Adrenal gland (tissue), 12 donors: ENCODE data around the gene ADAMTS12. TPM values are rescaled to one million over a fixed set of nuclear protein-coding genes. Genes with fewer than 3 reads are reported as not detected.

ENCODE experiments used
- DNase-seq, 7 donors: peaks; one replicate each; pipeline ENCODE4 v3.0.0-alpha.2; 2019 to 2020
- H3K27ac ChIP-seq, 5 donors: fragments of 200-600 bp; sonication (generic) in 4 of 5; 1 replicate in 3 of 5; 2 replicates in 2 of 5; pipeline versions ENCODE4 v1.5.1 to v1.8.0; 2016 to 2020; ENCODE audit warnings: mild to moderate bottlenecking in 1 of 5
- H3K27me3 ChIP-seq: fragments of 200-600 bp; 2 replicates; pipeline ENCODE4 v1.8.0; 2021
- H3K36me3 ChIP-seq, 2 donors: fragments of 200-600 bp; replicated peaks in 1 of 2; 1 replicate in 1 of 2; 2 replicates in 1 of 2; pipeline versions ENCODE4 v1.5.1 to v1.8.0; 2018 to 2022
- H3K4me1 ChIP-seq, 2 donors: fragments of 200-600 bp; replicated peaks in 1 of 2; 1 replicate in 1 of 2; 2 replicates in 1 of 2; pipeline versions ENCODE4 v1.5.1 to v1.8.0; 2018 to 2021
- H3K4me3 ChIP-seq, 4 donors: fragments of 200-600 bp; sonication (generic) in 3 of 4; one replicate each; pipeline ENCODE4 v1.5.1; 2016 to 2018
- H3K9me3 ChIP-seq, 3 donors: fragments of 200-600 bp; sonication (generic) in 1 of 3; replicated peaks in 1 of 3; 1 replicate in 2 of 3; 2 replicates in 1 of 3; pipeline versions ENCODE4 v1.5.1 to v1.8.0; 2016 to 2021
- CTCF ChIP-seq, 6 experiments: fragments of 450-650 bp in 4 of 6; fragments of 200-600 bp in 2 of 6; sonication (generic) in 1 of 6; IDR thresholded peaks; 1 replicate in 5 of 6; 2 replicates in 1 of 6; pipeline versions ENCODE4 v1.5.1 to v1.8.0; 2016 to 2021; ENCODE audit warnings: antibody characterized with exemption in 6 of 6, mild to moderate bottlenecking in 2 of 6, moderate library complexity in 1 of 6
- POLR2A ChIP-seq, 2 donors: fragments of 450-650 bp; IDR thresholded peaks; one replicate each; pipeline ENCODE4 v1.6.1; 2017; ENCODE audit warnings: antibody characterized with exemption in 2 of 2, mild to moderate bottlenecking in 2 of 2, moderate library complexity in 1 of 2
- WGBS, 4 donors: extraction: QIAGEN DNeasy Blood & Tissue Kit in 2 of 4; methylation state at CpG; one replicate each; pipeline versions ENCODE4 v1.1.5 to v1.1.7; 2013 to 2017; 5-methylcytosine and 5-hydroxymethylcytosine counted together
- intact Hi-C, 2 donors: fragments of 100-400 bp; cut with DNase I; formaldehyde crosslinking; loops; one replicate each; pipeline versions ENCODE4 v1.14.1 to v1.15.0; 2022 to 2023
- polyA plus RNA-seq, 3 donors: library from polyadenylated mRNA; stranded (reverse); fragments of 200-250 nt in 2 of 3; fragments of 350-450 nt in 1 of 3; fragmentation: Illumina TruSeq in 1 of 3; extraction: RNeasy Lipid Tissue Mini Kit (QIAGEN cat#74804) in 1 of 3; gene quantifications; one replicate each; pipeline ENCODE4 v1.2.3, GENCODE V29; 2013 to 2014
- total RNA-seq, 9 donors: library from RNA; depleted of rRNA in 4 of 9; stranded (reverse); fragments of >200 nt in 4 of 9; fragments of 120-200 nt in 1 of 9; fragmentation: NEBNext Ultra II Directional in 1 of 9; extraction: Animal tissue kit (Norgen Biotek cat#: 25700) in 1 of 9; gene quantifications; one replicate each; pipeline versions ENCODE4 v1.1.0 to v1.2.4, GENCODE V29; 2013 to 2023
- donor health status: healthy with polysubstance abuse.
- donor health status: Bipolar disorder and iron deficiency.
- donor health status: DM: yes; HTN: yes; CAD: no.
- donor health status: DM: no; HTN: no; CAD: no.
- donor health status: DM: no; HTN: no; CAD: no.
- donor health status: DM: yes; HTN: yes; CAD: no.

ADAMTS12 gene
- total and polyA plus RNA-seq, 12 donors = 1.9 to 76.1 (median 10.5) TPM

- Histone ChIP-seq H3K4me3 (no peak overlapping the region), H3K36me3 (no peaks in the 10 kb centered on the region), H3K9me3 (no peaks in the 10 kb centered on the region), H3K4me1 (peaks cover 0 to 10% of the 10 kb centered on the region in 2 donors), H3K27me3 (no peaks in the 10 kb centered on the region), H3K27ac (no peak overlapping the region)
- no peak for TF ChIP-seq CTCF (IDR thresholded peaks at IDR 0.05)
- no peak for TF ChIP-seq POLR2A (IDR thresholded peaks at IDR 0.05)
- 80 to 96% (median 92%) methylated on average over 4 of the region's 4 CpGs for WGBS, 4 donors
- DNase-seq = no peak
- intact Hi-C loops = no loop called here
Measured at GRCh38 chr5:33812746-33813145, 79.0 kb downstream of the ADAMTS12 start.

- intact Hi-C loops = no loop called here
- DNase-seq = no peak
- 68 to 76% (median 73%) methylated on average over 3 of the region's 3 CpGs for WGBS, 4 donors
- peak overlapping the region in 1 of 5 donors; percentile 34 for H3K27ac ChIP-seq
- H3K4me3 ChIP-seq = no peak overlapping the region
- H3K36me3 ChIP-seq = no peaks in the 10 kb centered on the region
- H3K4me1 ChIP-seq = peaks cover 0 to 18% of the 10 kb centered on the region in 2 donors
- no peaks in the 10 kb centered on the region for H3K27me3 ChIP-seq
- H3K9me3 ChIP-seq = no peaks in the 10 kb centered on the region
- TF ChIP-seq CTCF (IDR thresholded peaks at IDR 0.05) = no peak
- no peak for TF ChIP-seq POLR2A (IDR thresholded peaks at IDR 0.05)
Measured at GRCh38 chr5:33810491-33811120, 81.2 kb downstream of the ADAMTS12 start.

GRCh38 chr5:33809936-33810335 is 81.9 kb downstream of the ADAMTS12 start:
- no peaks in the 10 kb centered on the region for H3K9me3 ChIP-seq
- H3K27ac ChIP-seq = no peak overlapping the region
- peaks cover 0 to 18% of the 10 kb centered on the region in 2 donors for H3K4me1 ChIP-seq
- no peak overlapping the region for H3K4me3 ChIP-seq
- H3K36me3 ChIP-seq = no peaks in the 10 kb centered on the region
- intact Hi-C loops = no loop called here
- TF ChIP-seq POLR2A (IDR thresholded peaks at IDR 0.05) (no peak), CTCF (IDR thresholded peaks at IDR 0.05) (no peak)
- DNase-seq = no peak
- H3K27me3 ChIP-seq = no peaks in the 10 kb centered on the region
- WGBS, 4 donors = 64 to 90% (median 78%) methylated on average over 1 of the region's 1 CpG

GRCh38 chr5:33808699-33809098 is 83.1 kb downstream of the ADAMTS12 start:
- Histone ChIP-seq H3K27me3 (no peaks in the 10 kb centered on the region), H3K9me3 (no peaks in the 10 kb centered on the region), H3K4me1 (peaks cover 0 to 18% of the 10 kb centered on the region in 2 donors), H3K4me3 (no peak overlapping the region), H3K27ac (no peak overlapping the region), H3K36me3 (no peaks in the 10 kb centered on the region)
- TF ChIP-seq POLR2A (IDR thresholded peaks at IDR 0.05) (no peak), CTCF (IDR thresholded peaks at IDR 0.05) (no peak)
- 69 to 85% (median 74%) methylated on average over 4 of the region's 4 CpGs for WGBS, 4 donors
- DNase-seq = no peak
- intact Hi-C loops = no loop called here
